Gastroesophageal sphincter (tissue), 4 donors: ENCODE data around the gene ADAM10. TPM values are rescaled to one million over a fixed set of nuclear protein-coding genes. Genes with fewer than 3 reads are reported as not detected.

Source experiments
- ATAC-seq: fragments of 150-250 bp; one replicate; pipeline ENCODE4 v1.9.1; 2016; ENCODE audit warnings: mild to moderate bottlenecking, moderate library complexity
- H3K27ac ChIP-seq, 4 donors: fragments of 200-600 bp; sonication (generic) in 3 of 4; 1 replicate in 3 of 4; 2 replicates in 1 of 4; pipeline ENCODE4 v1.5.1; 2016 to 2019
- H3K27me3 ChIP-seq: fragments of 200-600 bp; sonication (generic); one replicate; pipeline ENCODE4 v1.5.1; 2019
- H3K36me3 ChIP-seq, 2 donors: fragments of 200-600 bp; sonication (generic); one replicate each; pipeline ENCODE4 v1.5.1; 2019; ENCODE audit warnings: control low read depth in 1 of 2
- H3K4me1 ChIP-seq, 3 donors: fragments of 200-600 bp; sonication (generic); 1 replicate in 2 of 3; 2 replicates in 1 of 3; pipeline ENCODE4 v1.5.1; 2016 to 2019; ENCODE audit warnings: control low read depth in 2 of 3
- H3K4me3 ChIP-seq, 2 donors: fragments of 200-600 bp; sonication (generic); one replicate each; pipeline ENCODE4 v1.5.1; 2019; ENCODE audit warnings: mild to moderate bottlenecking in 1 of 2, moderate library complexity in 1 of 2
- H3K9me3 ChIP-seq, 3 donors: fragments of 200-600 bp; sonication (generic); one replicate each; pipeline ENCODE4 v1.5.1; 2017 to 2019; ENCODE audit warnings: control low read depth in 2 of 3
- EP300 ChIP-seq: sonication (generic); formaldehyde crosslinking; IDR thresholded peaks from one replicate; pipeline ENCODE4 v1.6.1; 2017; ENCODE audit warnings: antibody characterized with exemption, mild to moderate bottlenecking
- POLR2A ChIP-seq, 2 donors: fragments of 450-650 bp; IDR thresholded peaks; one replicate each; pipeline ENCODE4 v1.6.1; 2017; ENCODE audit warnings: antibody characterized with exemption in 2 of 2, mild to moderate bottlenecking in 2 of 2, moderate library complexity in 1 of 2
- POLR2AphosphoS5 ChIP-seq: sonication (generic); formaldehyde crosslinking; IDR thresholded peaks from one replicate; pipeline ENCODE4 v1.6.1; 2017; ENCODE audit warnings: antibody characterized with exemption
- WGBS, 2 donors: methylation state at CpG; one replicate each; pipeline ENCODE4 v1.1.5; 2018; ENCODE audit warnings: low coverage in 1 of 2; 5-methylcytosine and 5-hydroxymethylcytosine counted together
- total RNA-seq, 4 donors: library from RNA; depleted of rRNA; stranded (reverse); fragments of >200 nt; gene quantifications; one replicate each; pipeline ENCODE4 v1.1.0, GENCODE V29; 2016
- TF ChIP-seq, protein P1 (sequence below), 4 experiments: fragments of 200-600 bp in 2 of 4; fragments of 450-650 bp in 2 of 4; sonication (generic) in 1 of 4; IDR thresholded peaks; one replicate each; pipeline ENCODE4 v1.5.1; 2017 to 2019; ENCODE audit warnings: antibody characterized with exemption in 4 of 4, mild to moderate bottlenecking in 2 of 4, moderate library complexity in 2 of 4

Gene ADAM10, protein sequence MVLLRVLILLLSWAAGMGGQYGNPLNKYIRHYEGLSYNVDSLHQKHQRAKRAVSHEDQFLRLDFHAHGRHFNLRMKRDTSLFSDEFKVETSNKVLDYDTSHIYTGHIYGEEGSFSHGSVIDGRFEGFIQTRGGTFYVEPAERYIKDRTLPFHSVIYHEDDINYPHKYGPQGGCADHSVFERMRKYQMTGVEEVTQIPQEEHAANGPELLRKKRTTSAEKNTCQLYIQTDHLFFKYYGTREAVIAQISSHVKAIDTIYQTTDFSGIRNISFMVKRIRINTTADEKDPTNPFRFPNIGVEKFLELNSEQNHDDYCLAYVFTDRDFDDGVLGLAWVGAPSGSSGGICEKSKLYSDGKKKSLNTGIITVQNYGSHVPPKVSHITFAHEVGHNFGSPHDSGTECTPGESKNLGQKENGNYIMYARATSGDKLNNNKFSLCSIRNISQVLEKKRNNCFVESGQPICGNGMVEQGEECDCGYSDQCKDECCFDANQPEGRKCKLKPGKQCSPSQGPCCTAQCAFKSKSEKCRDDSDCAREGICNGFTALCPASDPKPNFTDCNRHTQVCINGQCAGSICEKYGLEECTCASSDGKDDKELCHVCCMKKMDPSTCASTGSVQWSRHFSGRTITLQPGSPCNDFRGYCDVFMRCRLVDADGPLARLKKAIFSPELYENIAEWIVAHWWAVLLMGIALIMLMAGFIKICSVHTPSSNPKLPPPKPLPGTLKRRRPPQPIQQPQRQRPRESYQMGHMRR
- total RNA-seq = 10 to 100 TPM; 59.5 to 69.1 (median 62.3) TPM

DNA sequence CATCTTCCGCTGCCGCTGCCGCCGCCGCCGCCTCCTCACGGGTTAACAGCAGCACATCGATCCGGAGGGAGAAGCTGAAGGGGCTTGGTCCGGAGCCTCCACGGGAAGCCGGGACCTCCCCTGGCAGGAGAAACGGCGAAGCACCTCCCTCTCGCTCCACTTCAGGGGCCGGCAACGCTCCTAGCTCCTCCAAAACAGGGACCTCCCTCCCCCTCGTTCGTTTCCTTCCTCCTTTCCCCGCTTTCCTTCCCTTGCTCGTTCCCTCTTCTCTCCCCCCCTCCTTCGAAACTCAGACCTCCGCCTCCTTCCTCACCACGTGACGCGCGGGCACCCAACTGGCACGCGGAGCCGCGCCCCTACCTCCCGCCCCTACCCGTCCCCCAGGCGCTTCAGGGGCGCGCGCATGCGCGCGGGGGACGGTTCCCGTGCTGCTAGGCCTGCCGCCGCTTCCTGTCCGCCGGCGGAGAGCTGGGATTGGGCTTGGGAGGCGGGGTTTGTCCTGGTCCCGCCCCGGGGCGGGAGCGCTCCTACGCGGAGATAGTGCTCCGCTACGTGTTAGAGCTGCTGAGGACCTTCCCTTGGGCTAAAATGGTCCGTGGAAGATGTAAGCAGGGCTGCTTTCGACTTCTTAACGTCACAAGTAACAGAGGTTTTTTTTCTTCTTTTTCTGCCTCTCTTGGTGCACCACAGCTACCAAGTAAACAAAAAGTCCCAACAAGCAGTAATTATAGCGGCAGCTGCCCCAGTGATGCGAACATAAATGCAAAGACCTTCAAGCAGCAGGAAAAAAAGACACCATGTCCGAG, at the start of gene ADAM10:
Gene ADAM10, minus strand, starts transcription at position 176 of the 806 bp plus-strand sequence. Its CDS starts 173 bp downstream, at position 3.
- peak; percentile 98 for ATAC-seq
- Histone ChIP-seq H3K4me1 (peaks cover 0 to 38% (median 0%) of the 10 kb centered on the region in 3 donors), H3K4me3 (peak within 1 kb of the TSS; percentile 91 to 95), H3K27ac (peak within 1 kb of the TSS; percentile 98 to 99 (median 98)), H3K9me3 (no peaks in the 10 kb centered on the region), H3K27me3 (no peaks in the 10 kb centered on the region), H3K36me3 (no peaks in the 10 kb centered on the region)
- peak; percentile 84 for TF ChIP-seq POLR2AphosphoS5
- peak; percentile 62 to 67 for TF ChIP-seq POLR2A (IDR thresholded peaks at IDR 0.05)
- no peak for TF ChIP-seq EP300
- TF ChIP-seq, protein P1, sequence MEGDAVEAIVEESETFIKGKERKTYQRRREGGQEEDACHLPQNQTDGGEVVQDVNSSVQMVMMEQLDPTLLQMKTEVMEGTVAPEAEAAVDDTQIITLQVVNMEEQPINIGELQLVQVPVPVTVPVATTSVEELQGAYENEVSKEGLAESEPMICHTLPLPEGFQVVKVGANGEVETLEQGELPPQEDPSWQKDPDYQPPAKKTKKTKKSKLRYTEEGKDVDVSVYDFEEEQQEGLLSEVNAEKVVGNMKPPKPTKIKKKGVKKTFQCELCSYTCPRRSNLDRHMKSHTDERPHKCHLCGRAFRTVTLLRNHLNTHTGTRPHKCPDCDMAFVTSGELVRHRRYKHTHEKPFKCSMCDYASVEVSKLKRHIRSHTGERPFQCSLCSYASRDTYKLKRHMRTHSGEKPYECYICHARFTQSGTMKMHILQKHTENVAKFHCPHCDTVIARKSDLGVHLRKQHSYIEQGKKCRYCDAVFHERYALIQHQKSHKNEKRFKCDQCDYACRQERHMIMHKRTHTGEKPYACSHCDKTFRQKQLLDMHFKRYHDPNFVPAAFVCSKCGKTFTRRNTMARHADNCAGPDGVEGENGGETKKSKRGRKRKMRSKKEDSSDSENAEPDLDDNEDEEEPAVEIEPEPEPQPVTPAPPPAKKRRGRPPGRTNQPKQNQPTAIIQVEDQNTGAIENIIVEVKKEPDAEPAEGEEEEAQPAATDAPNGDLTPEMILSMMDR (IDR thresholded peaks at IDR 0.05) = peak in 1 of 4 experiments; percentile 9
- 0% methylated on average over 3 to 6 of the region's 62 CpGs for WGBS, 2 donors

DNA sequence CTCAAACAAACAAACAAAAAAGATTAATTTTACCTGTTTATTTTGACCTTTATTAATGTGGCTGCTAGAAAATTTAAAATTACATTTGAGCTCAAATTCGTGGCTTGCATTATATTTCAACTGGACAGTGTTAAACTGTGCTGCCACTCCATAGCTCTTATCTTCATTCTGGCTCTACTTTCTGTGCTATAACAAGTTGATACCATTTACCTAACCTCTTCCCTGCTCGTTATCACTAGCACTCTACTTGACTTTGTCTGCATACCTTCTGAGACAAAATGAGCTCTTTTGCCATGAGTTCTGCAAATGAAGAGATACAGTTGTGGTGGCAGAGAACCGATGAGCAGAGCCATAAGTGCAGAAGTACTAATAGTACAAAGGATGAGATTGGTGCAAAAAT, 48.0 kb upstream of the ADAM10 start:
- Histone ChIP-seq H3K4me3 (no peak overlapping the region), H3K9me3 (no peaks in the 10 kb centered on the region), H3K36me3 (peaks cover 0 to 11% of the 10 kb centered on the region in 2 donors), H3K27me3 (no peaks in the 10 kb centered on the region), H3K4me1 (peaks cover 0 to 5% (median 0%) of the 10 kb centered on the region in 3 donors), H3K27ac (no peak overlapping the region)
- WGBS, 2 donors = 65 to 75% methylated on average over 3 of the region's 3 CpGs
- TF ChIP-seq EP300 (no peak), POLR2AphosphoS5 (no peak), POLR2A (IDR thresholded peaks at IDR 0.05) (no peak)
- TF ChIP-seq, protein P1 (IDR thresholded peaks at IDR 0.05) = no peak
- ATAC-seq = no peak

DNA sequence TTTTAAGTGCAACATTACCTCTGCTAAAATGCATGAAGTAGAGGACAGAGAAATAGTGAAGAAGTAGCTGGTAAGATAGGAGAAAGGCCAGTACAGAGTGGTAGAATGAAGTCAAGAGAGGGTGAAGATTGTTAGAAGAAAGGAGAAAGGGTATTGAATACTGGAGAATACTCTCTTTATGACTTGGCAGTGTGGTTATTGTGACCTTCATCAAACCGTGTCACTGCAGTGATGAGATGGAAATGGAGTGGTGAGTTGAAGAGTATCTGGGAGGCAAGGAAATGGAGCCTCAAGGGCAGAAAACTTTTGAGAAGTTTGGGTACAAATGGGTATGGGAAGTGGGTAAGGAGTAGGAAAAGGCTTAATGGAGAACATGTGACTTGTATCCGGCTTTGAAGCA, 46.3 kb upstream of the ADAM10 start:
- H3K36me3 ChIP-seq = peaks cover 0 to 14% of the 10 kb centered on the region in 2 donors
- no peak overlapping the region for H3K4me3 ChIP-seq
- peaks cover 0 to 5% (median 0%) of the 10 kb centered on the region in 3 donors for H3K4me1 ChIP-seq
- WGBS, 2 donors = 76 to 100% methylated on average over 1 to 2 of the region's 2 CpGs
- H3K27ac ChIP-seq = no peak overlapping the region
- no peak for ATAC-seq
- H3K27me3 ChIP-seq = no peaks in the 10 kb centered on the region
- TF ChIP-seq POLR2AphosphoS5 = no peak
- H3K9me3 ChIP-seq = no peaks in the 10 kb centered on the region

DNA sequence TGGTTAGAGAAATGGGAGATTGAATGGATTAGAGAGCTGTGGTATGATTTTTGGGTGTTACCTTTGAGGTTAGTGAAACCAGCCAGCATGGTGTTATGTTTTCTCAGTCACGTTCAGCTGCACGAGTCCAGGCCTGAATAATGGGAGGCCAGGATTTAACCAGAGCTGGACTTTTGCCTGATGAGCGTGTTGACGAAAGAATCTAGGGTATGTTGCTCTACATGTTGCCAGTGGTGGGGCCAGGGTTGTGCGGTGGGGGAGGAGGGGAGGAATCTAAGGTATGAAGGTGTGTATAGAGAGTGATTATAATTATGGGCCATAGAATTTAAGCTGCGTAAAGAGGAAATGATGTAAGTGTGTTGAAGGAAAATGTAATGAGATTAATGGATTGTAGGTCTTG, 44.4 kb upstream of the ADAM10 start:
- no peaks in the 10 kb centered on the region for H3K27me3 ChIP-seq
- peaks cover 0 to 5% (median 0%) of the 10 kb centered on the region in 3 donors for H3K4me1 ChIP-seq
- H3K4me3 ChIP-seq = no peak overlapping the region
- 81 to 86% methylated on average over 6 of the region's 6 CpGs for WGBS, 2 donors
- TF ChIP-seq POLR2AphosphoS5 = no peak
- TF ChIP-seq POLR2A (IDR thresholded peaks at IDR 0.05) = no peak
- no peak overlapping the region for H3K27ac ChIP-seq
- H3K9me3 ChIP-seq = no peaks in the 10 kb centered on the region
- H3K36me3 ChIP-seq = peaks cover 0 to 24% of the 10 kb centered on the region in 2 donors
- no peak for ATAC-seq

DNA sequence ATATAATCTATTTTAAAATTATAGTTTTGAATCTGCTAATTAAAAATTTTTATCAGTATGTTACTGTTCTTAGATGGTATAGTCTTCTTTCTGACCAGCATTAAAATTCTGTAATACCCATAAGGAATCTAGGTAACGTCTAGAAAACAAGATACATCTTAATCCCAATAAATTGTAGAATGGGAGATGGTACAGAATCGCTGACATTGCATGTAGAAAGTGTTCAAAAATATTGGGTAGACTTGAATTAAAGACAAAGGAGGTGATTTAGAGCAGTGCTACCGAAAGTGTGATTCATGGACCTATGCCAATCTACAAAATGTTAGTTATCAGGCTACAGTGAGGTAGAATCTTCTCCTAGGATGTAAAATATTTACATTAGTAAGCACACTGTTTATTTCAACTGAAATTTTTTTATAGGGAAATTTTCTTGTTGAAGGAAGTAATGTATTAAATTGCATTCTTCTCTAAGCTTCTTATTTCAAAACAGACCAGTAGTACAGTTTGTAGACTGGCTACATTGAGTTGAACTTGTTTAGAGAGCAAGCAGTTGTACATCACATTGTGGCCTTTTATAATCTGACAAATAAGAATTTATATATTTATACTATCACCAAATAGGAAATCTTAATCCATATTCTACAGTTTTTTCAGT, 38.7 kb upstream of the ADAM10 start:
- WGBS, 2 donors = 85 to 89% methylated on average over 3 of the region's 3 CpGs
- H3K27me3 ChIP-seq = no peaks in the 10 kb centered on the region
- peaks cover 0 to 19% of the 10 kb centered on the region in 2 donors for H3K36me3 ChIP-seq
- H3K27ac ChIP-seq = no peak overlapping the region
- no peak overlapping the region for H3K4me3 ChIP-seq
- ATAC-seq = no peak
- H3K9me3 ChIP-seq = no peaks in the 10 kb centered on the region
- peaks cover 0 to 30% (median 2%) of the 10 kb centered on the region in 3 donors for H3K4me1 ChIP-seq
- no peak for TF ChIP-seq POLR2A (IDR thresholded peaks at IDR 0.05)
- TF ChIP-seq EP300 = no peak
- TF ChIP-seq, protein P1 (IDR thresholded peaks at IDR 0.05) = no peak
- no peak for TF ChIP-seq POLR2AphosphoS5
